HEK293T (cell line): ENCODE results near the gene NAPB.

Source experiments
- ARNT ChIP-seq: fragments of 450-650 bp; IDR thresholded peaks from 2 replicates; pipeline ENCODE4 v1.6.1; 2017; ENCODE audit warnings: mild to moderate bottlenecking
- BHLHE40 ChIP-seq: fragments of 450-650 bp; IDR thresholded peaks from 2 replicates; pipeline ENCODE4 v1.6.1; 2016; ENCODE audit warnings: mild to moderate bottlenecking, moderate library complexity, borderline replicate concordance
- CTBP1 ChIP-seq: fragments of 450-650 bp; IDR thresholded peaks from 2 replicates; pipeline ENCODE4 v1.6.1; 2016; ENCODE audit warnings: borderline replicate concordance
- ELF4 ChIP-seq: fragments of 450-650 bp; IDR thresholded peaks from 2 replicates; pipeline ENCODE4 v1.6.1; 2017; ENCODE audit warnings: antibody characterized with exemption
- FOXA1 ChIP-seq: fragments of 450-650 bp; IDR thresholded peaks from 2 replicates; pipeline ENCODE4 v1.6.1; 2016; ENCODE audit warnings: mild to moderate bottlenecking
- FOXM1 ChIP-seq: fragments of 450-650 bp; IDR thresholded peaks from 2 replicates; pipeline ENCODE4 v1.6.1; 2017; ENCODE audit warnings: mild to moderate bottlenecking, borderline replicate concordance
- HDGF ChIP-seq: fragments of 450-650 bp; IDR thresholded peaks from 2 replicates; pipeline ENCODE4 v1.6.1; 2017; ENCODE audit warnings: antibody characterized with exemption, borderline replicate concordance
- L3MBTL2 ChIP-seq: fragments of 450-650 bp; conservative IDR thresholded peaks from 2 replicates; pipeline ENCODE4 v1.6.1; 2016; ENCODE audit warnings: mild to moderate bottlenecking
- LEF1 ChIP-seq: fragments of 450-650 bp; IDR thresholded peaks from 2 replicates; pipeline ENCODE4 v1.6.1; 2017; ENCODE audit warnings: mild to moderate bottlenecking, borderline replicate concordance
- SP1 ChIP-seq: fragments of 450-650 bp; IDR thresholded peaks from 2 replicates; pipeline ENCODE4 v1.6.1; 2017
- SUZ12 ChIP-seq: fragments of 450-650 bp; IDR thresholded peaks from 2 replicates; pipeline ENCODE4 v1.6.1; 2016; ENCODE audit warnings: mild to moderate bottlenecking
- TARDBP ChIP-seq: fragments of 450-650 bp; IDR thresholded peaks from 2 replicates; pipeline ENCODE4 v1.6.1; 2016
- ZNF384 ChIP-seq: fragments of 450-650 bp; IDR thresholded peaks from 2 replicates; pipeline ENCODE4 v1.6.1; 2016

- TF ChIP-seq FOXM1 (no peak), SP1 (no peak), SUZ12 (no peak), LEF1 (no peak), ZNF384 (no peak), ELF4 (no peak), BHLHE40 (no peak), ARNT (no peak), L3MBTL2 (no peak), FOXA1 (no peak), TARDBP (no peak), HDGF (no peak), CTBP1 (no peak)
Measured at GRCh38 chr20:23365390-23366165, 55.7 kb downstream of the NAPB start.
